ENCODE data around the gene CENPP. TPM values are rescaled to one million over a fixed set of nuclear protein-coding genes. Genes with fewer than 3 reads are reported as not detected.

The CENPP gene
- total and polyA plus RNA-seq, 4 donors: 0.62 to 8.7 (median 1.3) TPM

- H3K9me3 ChIP-seq (ENCODE audit: control insufficient read depth in 4 of 4, low read length in 3 of 4): no peaks in the 10 kb centered on the region
- 32% methylated on average over 1 of the region's 1 CpG for WGBS
Observed at GRCh38 chr9:92652461-92652860, 326.7 kb downstream of the CENPP start.

GRCh38 chr9:92654481-92655301 lies 328.9 kb downstream of the CENPP start:
- Histone ChIP-seq H3K9ac (ENCODE audit: low read depth in 1 of 2, low read length in 2 of 2) (no peak overlapping the region), H3K4me3 (ENCODE audit: low read depth in 1 of 3, low read length in 3 of 3) (no peak overlapping the region), H3K9me3 (ENCODE audit: control insufficient read depth in 4 of 4, low read length in 3 of 4) (no peaks in the 10 kb centered on the region), H3K27me3 (ENCODE audit: control insufficient read depth in 4 of 4, insufficient read depth in 4 of 4, low read length in 3 of 4) (no peaks in the 10 kb centered on the region), H3K4me1 (ENCODE audit: control insufficient read depth in 4 of 4, insufficient read depth in 4 of 4, low read length in 3 of 4) (peaks cover 9 to 16% (median 11%) of the 10 kb centered on the region in 4 donors), H3K27ac (ENCODE audit: low read depth in 1 of 2, low read length in 2 of 2) (no peak overlapping the region), H3K36me3 (ENCODE audit: control insufficient read depth in 4 of 4, insufficient read depth in 3 of 4, low read depth in 1 of 4, low read length in 3 of 4) (peaks cover 3 to 6% (median 4%) of the 10 kb centered on the region in 4 donors)
- no peak for TF ChIP-seq YY1 (IDR thresholded peaks at IDR 0.05)
- TF ChIP-seq ATF3 (IDR thresholded peaks at IDR 0.05): no peak
- TF ChIP-seq SP1 (IDR thresholded peaks at IDR 0.05): no peak
- TF ChIP-seq FOXA2 (IDR thresholded peaks at IDR 0.05): no peak
- no peak for TF ChIP-seq CTCF (IDR thresholded peaks at IDR 0.05; ENCODE audit: low read depth, low read length, missing input control)
- no peak for TF ChIP-seq TAF1 (conservative IDR thresholded peaks at IDR 0.05)
- TF ChIP-seq FOXA1 (IDR thresholded peaks at IDR 0.05): no peak
- no peak for TF ChIP-seq NR2F2 (IDR thresholded peaks at IDR 0.05)
- TF ChIP-seq EGR1 (IDR thresholded peaks at IDR 0.05; ENCODE audit: low read depth in 2 of 2): no peak
- no peak for TF ChIP-seq RXRA (IDR thresholded peaks at IDR 0.05)
- TF ChIP-seq HNF4A (conservative IDR thresholded peaks at IDR 0.05): no peak
- no peak for TF ChIP-seq ZBTB33 (IDR thresholded peaks at IDR 0.05)
- TF ChIP-seq HNF4G (IDR thresholded peaks at IDR 0.05): no peak
- no peak for TF ChIP-seq MAX (IDR thresholded peaks at IDR 0.05)
- no peak for TF ChIP-seq REST (IDR thresholded peaks at IDR 0.05)
- no peak for TF ChIP-seq JUND (IDR thresholded peaks at IDR 0.05)
- TF ChIP-seq RAD21 (IDR thresholded peaks at IDR 0.05): no peak
- TF ChIP-seq GABPA (IDR thresholded peaks at IDR 0.05 in 1 of 2, conservative IDR thresholded peaks at IDR 0.05 in 1 of 2): no peak
- 95% methylated on average over 19 of the region's 19 CpGs for WGBS
- peak; percentile 54 for DNase-seq (ENCODE audit: low spot score)

More at GRCh38 chr9:92652461-92652860, 326.7 kb downstream of the CENPP start:
- Histone ChIP-seq H3K4me1 (ENCODE audit: control insufficient read depth in 4 of 4, insufficient read depth in 4 of 4, low read length in 3 of 4) (peaks cover 9 to 16% (median 11%) of the 10 kb centered on the region in 4 donors), H3K4me3 (ENCODE audit: low read depth in 1 of 3, low read length in 3 of 3) (no peak overlapping the region), H3K36me3 (ENCODE audit: control insufficient read depth in 4 of 4, insufficient read depth in 3 of 4, low read depth in 1 of 4, low read length in 3 of 4) (peaks cover 4 to 22% (median 8%) of the 10 kb centered on the region in 4 donors), H3K27me3 (ENCODE audit: control insufficient read depth in 4 of 4, insufficient read depth in 4 of 4, low read length in 3 of 4) (no peaks in the 10 kb centered on the region), H3K27ac (ENCODE audit: low read depth in 1 of 2, low read length in 2 of 2) (no peak overlapping the region), H3K9ac (ENCODE audit: low read depth in 1 of 2, low read length in 2 of 2) (no peak overlapping the region)
- no peak for TF ChIP-seq TAF1 (conservative IDR thresholded peaks at IDR 0.05)
- no peak for TF ChIP-seq RXRA (IDR thresholded peaks at IDR 0.05)
- TF ChIP-seq YY1 (IDR thresholded peaks at IDR 0.05): no peak
- TF ChIP-seq HNF4G (IDR thresholded peaks at IDR 0.05): no peak
- no peak for TF ChIP-seq ZBTB33 (IDR thresholded peaks at IDR 0.05)
- DNase-seq (ENCODE audit: low spot score): no peak
